Measurements from ENCODE around the gene DNASE1.

Gene DNASE1

DNA sequence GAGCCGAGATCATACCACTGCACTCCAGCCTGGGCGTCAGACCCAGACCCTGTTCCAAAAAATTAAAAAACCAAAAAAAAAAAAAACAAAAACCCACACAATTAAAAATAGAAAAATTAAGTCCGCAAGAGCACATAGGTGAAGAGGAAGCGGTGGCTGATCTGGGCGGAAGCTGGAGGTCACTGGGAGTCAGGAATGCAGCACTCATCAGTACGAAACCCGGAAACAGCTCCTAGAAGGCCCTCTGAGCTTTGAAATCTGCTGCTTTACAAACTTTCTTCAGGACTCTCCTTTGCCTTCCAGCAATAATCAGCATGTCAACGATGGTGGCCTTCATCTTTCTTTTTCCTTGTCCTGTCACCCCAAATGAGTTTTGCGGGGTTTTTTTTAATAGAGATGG lies 33.3 kb downstream of the DNASE1 start:
- Histone ChIP-seq H3K9me2 (replicated peaks; ENCODE audit: insufficient read depth, low read length) (no peaks in the 10 kb centered on the region), H4K20me1 (ENCODE audit: insufficient read depth, low read length) (no peaks in the 10 kb centered on the region), H3K79me2 (ENCODE audit: low read length) (0 out of 2 replicates have a peak, but pooled peaks cover 5% of the 10 kb centered on the region), H3K4me3 (ENCODE audit: low read length) (no peak overlapping the region), H2AFZ (ENCODE audit: low read length) (no peak overlapping the region), H3K27ac (ENCODE audit: low read length) (no peak overlapping the region), H3F3A (ENCODE audit: insufficient read depth, low read length) (no peaks in the 10 kb centered on the region), H3K36me3 (replicated peaks; ENCODE audit: insufficient read depth, low read length) (peaks cover 3% of the 10 kb centered on the region; the same call in 1 of the 2 replicates), H3K27me3 (replicated peaks; ENCODE audit: insufficient read depth, low read length) (no peaks in the 10 kb centered on the region), H3K4me1 (ENCODE audit: low read length) (no peaks in the 10 kb centered on the region), H3K4me2 (ENCODE audit: low read depth, low read length) (no peak overlapping the region), H3K9ac (ENCODE audit: low read length) (no peak overlapping the region), H3K9me3 (replicated peaks; ENCODE audit: insufficient read depth, low read length) (no peaks in the 10 kb centered on the region)
- TF ChIP-seq EZH2 (optimal IDR thresholded peaks at IDR 0.05; ENCODE audit: low read depth, low read length), result no peak
- TF ChIP-seq, protein P1, sequence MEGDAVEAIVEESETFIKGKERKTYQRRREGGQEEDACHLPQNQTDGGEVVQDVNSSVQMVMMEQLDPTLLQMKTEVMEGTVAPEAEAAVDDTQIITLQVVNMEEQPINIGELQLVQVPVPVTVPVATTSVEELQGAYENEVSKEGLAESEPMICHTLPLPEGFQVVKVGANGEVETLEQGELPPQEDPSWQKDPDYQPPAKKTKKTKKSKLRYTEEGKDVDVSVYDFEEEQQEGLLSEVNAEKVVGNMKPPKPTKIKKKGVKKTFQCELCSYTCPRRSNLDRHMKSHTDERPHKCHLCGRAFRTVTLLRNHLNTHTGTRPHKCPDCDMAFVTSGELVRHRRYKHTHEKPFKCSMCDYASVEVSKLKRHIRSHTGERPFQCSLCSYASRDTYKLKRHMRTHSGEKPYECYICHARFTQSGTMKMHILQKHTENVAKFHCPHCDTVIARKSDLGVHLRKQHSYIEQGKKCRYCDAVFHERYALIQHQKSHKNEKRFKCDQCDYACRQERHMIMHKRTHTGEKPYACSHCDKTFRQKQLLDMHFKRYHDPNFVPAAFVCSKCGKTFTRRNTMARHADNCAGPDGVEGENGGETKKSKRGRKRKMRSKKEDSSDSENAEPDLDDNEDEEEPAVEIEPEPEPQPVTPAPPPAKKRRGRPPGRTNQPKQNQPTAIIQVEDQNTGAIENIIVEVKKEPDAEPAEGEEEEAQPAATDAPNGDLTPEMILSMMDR (IDR thresholded peaks at IDR 0.05; ENCODE audit: low read length), result no peak
- no peak for TF ChIP-seq EZH2phosphoT487 (IDR thresholded peaks at IDR 0.05; ENCODE audit: low read length)
- no peak for DNase-seq

DNA sequence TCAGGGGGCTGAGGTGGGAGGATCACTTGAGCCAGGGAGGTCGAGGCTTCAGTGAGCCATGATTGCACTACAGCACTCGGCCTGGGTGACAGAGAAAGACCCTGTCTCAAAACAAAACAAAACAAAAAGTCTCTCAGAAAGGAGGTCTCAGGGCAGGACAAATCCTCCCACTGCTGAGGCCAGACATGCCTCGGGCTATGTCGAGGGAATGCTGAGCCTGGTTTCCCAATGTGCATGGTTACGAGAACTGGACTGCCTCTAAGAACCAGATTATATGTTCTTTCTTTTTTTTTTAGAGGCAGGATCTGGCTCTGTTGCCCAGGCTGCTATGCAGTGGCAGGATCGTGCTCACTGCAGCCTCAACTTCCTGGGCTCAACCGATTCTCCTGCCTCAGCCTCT lies 35.2 kb downstream of the DNASE1 start:
- H3K27me3 ChIP-seq (replicated peaks; ENCODE audit: insufficient read depth, low read length), result no peaks in the 10 kb centered on the region
- peaks cover 6% of the 10 kb centered on the region; the same call in 1 of the 2 replicates for H3K79me2 ChIP-seq (ENCODE audit: low read length)
- no peak for DNase-seq
- H4K20me1 ChIP-seq (ENCODE audit: insufficient read depth, low read length), result no peaks in the 10 kb centered on the region
- no peaks in the 10 kb centered on the region for H3K9me3 ChIP-seq (replicated peaks; ENCODE audit: insufficient read depth, low read length)
- H3F3A ChIP-seq (ENCODE audit: insufficient read depth, low read length), result no peaks in the 10 kb centered on the region
- no peak overlapping the region for H3K4me2 ChIP-seq (ENCODE audit: low read depth, low read length)
- no peaks in the 10 kb centered on the region for H3K36me3 ChIP-seq (replicated peaks; ENCODE audit: insufficient read depth, low read length)
- H3K4me1 ChIP-seq (ENCODE audit: low read length), result no peaks in the 10 kb centered on the region
- TF ChIP-seq, protein P1 (IDR thresholded peaks at IDR 0.05; ENCODE audit: low read length), result no peak
- no peak for TF ChIP-seq EZH2phosphoT487 (IDR thresholded peaks at IDR 0.05; ENCODE audit: low read length)
- no peak for TF ChIP-seq EZH2 (optimal IDR thresholded peaks at IDR 0.05; ENCODE audit: low read depth, low read length)
- no peaks in the 10 kb centered on the region for H3K9me2 ChIP-seq (replicated peaks; ENCODE audit: insufficient read depth, low read length)
- H3K27ac ChIP-seq (ENCODE audit: low read length), result no peak overlapping the region
- H3K9ac ChIP-seq (ENCODE audit: low read length), result no peak overlapping the region
- H2AFZ ChIP-seq (ENCODE audit: low read length), result no peak overlapping the region
- no peak overlapping the region for H3K4me3 ChIP-seq (ENCODE audit: low read length)

DNA sequence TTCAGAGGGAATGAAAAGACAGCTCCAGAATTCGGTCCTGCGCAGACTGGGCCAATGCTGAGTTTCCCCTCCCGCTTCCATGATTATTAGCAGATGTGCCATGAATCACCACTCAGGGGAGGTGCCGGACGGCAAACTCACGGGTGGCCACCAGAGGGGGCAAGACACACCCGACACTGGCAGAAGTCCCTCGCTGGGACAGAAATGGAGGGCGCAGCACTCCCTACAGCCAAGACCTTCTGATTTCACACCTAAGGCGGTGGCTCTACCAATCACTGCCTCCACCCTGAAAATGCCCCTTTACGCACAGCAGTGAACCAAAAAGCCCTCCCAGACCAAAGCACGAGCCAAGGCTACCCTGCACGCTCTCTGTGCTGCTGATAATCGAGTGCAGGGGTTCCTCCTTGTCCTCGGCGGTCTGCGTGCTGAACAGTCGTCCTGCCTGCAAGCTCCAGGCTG lies 36.0 kb downstream of the DNASE1 start:
- no peaks in the 10 kb centered on the region for H4K20me1 ChIP-seq (ENCODE audit: insufficient read depth, low read length)
- H3K4me2 ChIP-seq (ENCODE audit: low read depth, low read length), result no peak overlapping the region
- no peak overlapping the region for H3K4me3 ChIP-seq (ENCODE audit: low read length)
- H3K36me3 ChIP-seq (replicated peaks; ENCODE audit: insufficient read depth, low read length), result no peaks in the 10 kb centered on the region
- H3K9me3 ChIP-seq (replicated peaks; ENCODE audit: insufficient read depth, low read length), result no peaks in the 10 kb centered on the region
- no peaks in the 10 kb centered on the region for H3K4me1 ChIP-seq (ENCODE audit: low read length)
- TF ChIP-seq EZH2phosphoT487 (IDR thresholded peaks at IDR 0.05; ENCODE audit: low read length) (no peak), EZH2 (optimal IDR thresholded peaks at IDR 0.05; ENCODE audit: low read depth, low read length) (no peak)
- TF ChIP-seq, protein P1 (IDR thresholded peaks at IDR 0.05; ENCODE audit: low read length), result peak; percentile 83
- peaks cover 11% of the 10 kb centered on the region; the same call in 1 of the 2 replicates for H3K79me2 ChIP-seq (ENCODE audit: low read length)
- no peaks in the 10 kb centered on the region for H3F3A ChIP-seq (ENCODE audit: insufficient read depth, low read length)
- peak; percentile 53 for DNase-seq
- no peaks in the 10 kb centered on the region for H3K9me2 ChIP-seq (replicated peaks; ENCODE audit: insufficient read depth, low read length)
- H3K27me3 ChIP-seq (replicated peaks; ENCODE audit: insufficient read depth, low read length), result no peaks in the 10 kb centered on the region
- no peak overlapping the region for H3K27ac ChIP-seq (ENCODE audit: low read length)
- H2AFZ ChIP-seq (ENCODE audit: low read length), result no peak overlapping the region
- H3K9ac ChIP-seq (ENCODE audit: low read length), result no peak overlapping the region
